ENCODE data around the gene GH1.

Gene GH1

GRCh38 chr17:63949576-63950250 lies 31.1 kb upstream of the GH1 start:
- DNase-seq (ENCODE audit: extremely low read depth, low read depth): no peak
- no peak for TF ChIP-seq CTCF (IDR thresholded peaks at IDR 0.05; ENCODE audit: low read depth, low read length, missing control alignments)
- H3K4me3 ChIP-seq (replicated peaks; ENCODE audit: low read depth, low read length): no peak overlapping the region

GRCh38 chr17:63948521-63948920 lies 29.9 kb upstream of the GH1 start:
- no peak overlapping the region for H3K4me3 ChIP-seq (replicated peaks; ENCODE audit: low read depth, low read length)
- TF ChIP-seq CTCF (IDR thresholded peaks at IDR 0.05; ENCODE audit: low read depth, low read length, missing control alignments): no peak
- DNase-seq (ENCODE audit: extremely low read depth, low read depth): no peak

- H3K4me3 ChIP-seq (replicated peaks; ENCODE audit: low read depth, low read length): no peak overlapping the region
- no peak for TF ChIP-seq CTCF (IDR thresholded peaks at IDR 0.05; ENCODE audit: low read depth, low read length, missing control alignments)
- DNase-seq (ENCODE audit: extremely low read depth, low read depth): no peak
Measured at GRCh38 chr17:63947711-63948330, 29.2 kb upstream of the GH1 start.

GRCh38 chr17:63946440-63947363 lies 28.1 kb upstream of the GH1 start:
- TF ChIP-seq CTCF (IDR thresholded peaks at IDR 0.05; ENCODE audit: low read depth, low read length, missing control alignments): peak; percentile 63
- no peak overlapping the region for H3K4me3 ChIP-seq (replicated peaks; ENCODE audit: low read depth, low read length)
- no peak for DNase-seq (ENCODE audit: extremely low read depth, low read depth)

GRCh38 chr17:63945784-63946439 lies 27.3 kb upstream of the GH1 start:
- TF ChIP-seq CTCF (IDR thresholded peaks at IDR 0.05; ENCODE audit: low read depth, low read length, missing control alignments): no peak
- no peak overlapping the region for H3K4me3 ChIP-seq (replicated peaks; ENCODE audit: low read depth, low read length)

GRCh38 chr17:63944736-63945499 lies 26.3 kb upstream of the GH1 start:
- H3K4me3 ChIP-seq (replicated peaks; ENCODE audit: low read depth, low read length): no peak overlapping the region
- no peak for DNase-seq (ENCODE audit: extremely low read depth, low read depth)
- no peak for TF ChIP-seq CTCF (IDR thresholded peaks at IDR 0.05; ENCODE audit: low read depth, low read length, missing control alignments)

More at GRCh38 chr17:63945784-63946439, 27.3 kb upstream of the GH1 start:
- DNase-seq (ENCODE audit: extremely low read depth, low read depth): no peak

Measured in HFF-Myc (cell line).